GM12874 (cell line): Measurements from ENCODE around the gene SMARCD3.

Source experiments
- TF ChIP-seq, protein P1 (sequence below): IDR thresholded peaks from 2 replicates; pipeline ENCODE4 v1.5.1; 2011; ENCODE audit warnings: low read depth, mild to moderate bottlenecking, control low read depth, low read length, moderate library complexity; ENCODE audit not compliant: insufficient read depth

The SMARCD3 gene

DNA sequence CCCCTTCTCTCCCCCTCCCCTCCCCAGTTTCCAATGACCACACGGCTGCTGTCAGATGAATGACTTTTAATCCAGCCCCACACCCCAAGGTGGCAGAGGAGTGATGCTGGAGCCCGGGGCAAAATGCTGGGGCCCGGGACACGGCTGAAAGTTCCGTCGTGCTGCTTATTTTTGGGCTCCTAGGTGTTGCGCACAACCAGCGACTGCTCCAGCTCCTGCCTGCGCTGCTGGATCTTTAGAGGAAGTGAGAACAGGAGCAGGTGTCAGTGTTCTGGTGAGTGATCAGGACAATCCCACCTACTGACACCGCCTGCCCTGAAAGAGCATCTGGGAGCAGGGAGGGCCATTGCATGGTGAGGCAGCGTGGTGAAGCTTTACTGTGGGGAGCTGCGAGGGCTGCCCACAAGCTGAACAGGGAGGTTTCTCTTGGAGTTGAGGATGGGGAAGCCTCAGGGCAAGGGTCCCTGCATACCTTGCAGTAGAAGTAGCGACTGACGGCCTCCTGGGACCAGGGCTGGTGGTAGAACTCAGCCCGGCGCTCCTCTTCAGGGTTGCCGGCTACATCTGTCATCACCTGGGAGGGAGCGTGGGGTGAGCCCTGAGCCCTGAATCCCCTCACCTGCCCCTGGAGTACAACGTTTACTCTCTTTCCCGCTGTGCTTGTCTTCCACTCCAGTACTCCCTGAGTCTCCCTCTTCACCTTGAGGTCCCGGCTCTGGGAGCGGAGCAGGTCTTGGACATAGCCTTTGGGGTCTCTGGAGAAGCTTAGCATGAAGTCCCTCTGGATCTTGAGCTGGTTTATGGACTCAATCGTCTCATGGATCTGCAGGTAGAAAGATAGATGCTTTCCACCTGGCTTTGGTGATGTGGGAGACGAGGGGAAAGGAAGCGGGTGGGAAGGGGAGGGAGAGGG is 9.3 kb downstream of the SMARCD3 start:
- TF ChIP-seq, protein P1, sequence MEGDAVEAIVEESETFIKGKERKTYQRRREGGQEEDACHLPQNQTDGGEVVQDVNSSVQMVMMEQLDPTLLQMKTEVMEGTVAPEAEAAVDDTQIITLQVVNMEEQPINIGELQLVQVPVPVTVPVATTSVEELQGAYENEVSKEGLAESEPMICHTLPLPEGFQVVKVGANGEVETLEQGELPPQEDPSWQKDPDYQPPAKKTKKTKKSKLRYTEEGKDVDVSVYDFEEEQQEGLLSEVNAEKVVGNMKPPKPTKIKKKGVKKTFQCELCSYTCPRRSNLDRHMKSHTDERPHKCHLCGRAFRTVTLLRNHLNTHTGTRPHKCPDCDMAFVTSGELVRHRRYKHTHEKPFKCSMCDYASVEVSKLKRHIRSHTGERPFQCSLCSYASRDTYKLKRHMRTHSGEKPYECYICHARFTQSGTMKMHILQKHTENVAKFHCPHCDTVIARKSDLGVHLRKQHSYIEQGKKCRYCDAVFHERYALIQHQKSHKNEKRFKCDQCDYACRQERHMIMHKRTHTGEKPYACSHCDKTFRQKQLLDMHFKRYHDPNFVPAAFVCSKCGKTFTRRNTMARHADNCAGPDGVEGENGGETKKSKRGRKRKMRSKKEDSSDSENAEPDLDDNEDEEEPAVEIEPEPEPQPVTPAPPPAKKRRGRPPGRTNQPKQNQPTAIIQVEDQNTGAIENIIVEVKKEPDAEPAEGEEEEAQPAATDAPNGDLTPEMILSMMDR = no peak

DNA sequence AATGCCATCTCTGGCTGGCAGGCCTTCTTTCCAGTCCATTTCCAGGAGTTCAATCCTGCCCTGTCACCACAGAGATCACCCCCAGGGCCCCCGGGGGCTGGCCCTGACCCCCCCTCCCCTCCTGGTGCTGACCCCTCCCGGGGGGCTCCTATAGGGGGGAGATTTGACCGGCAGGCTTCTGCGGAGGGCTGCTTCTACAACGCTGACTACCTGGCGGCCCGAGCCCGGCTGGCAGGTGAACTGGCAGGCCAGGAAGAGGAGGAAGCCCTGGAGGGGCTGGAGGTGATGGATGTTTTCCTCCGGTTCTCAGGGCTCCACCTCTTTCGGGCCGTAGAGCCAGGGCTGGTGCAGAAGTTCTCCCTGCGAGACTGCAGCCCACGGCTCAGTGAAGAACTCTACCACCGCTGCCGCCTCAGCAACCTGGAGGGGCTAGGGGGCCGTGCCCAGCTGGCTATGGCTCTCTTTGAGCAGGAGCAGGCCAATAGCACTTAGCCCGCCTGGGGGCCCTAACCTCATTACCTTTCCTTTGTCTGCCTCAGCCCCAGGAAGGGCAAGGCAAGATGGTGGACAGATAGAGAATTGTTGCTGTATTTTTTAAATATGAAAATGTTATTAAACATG is 10.2 kb downstream of the SMARCD3 start:
- TF ChIP-seq, protein P1 = no peak

GRCh38 chr7:151237244-151238189 is 11.0 kb downstream of the SMARCD3 start:
- TF ChIP-seq, protein P1 = no peak

GRCh38 chr7:151236406-151236805 is 12.1 kb downstream of the SMARCD3 start:
- TF ChIP-seq, protein P1 = no peak

GRCh38 chr7:151235091-151235787 is 13.3 kb downstream of the SMARCD3 start:
- TF ChIP-seq, protein P1 = no peak

DNA sequence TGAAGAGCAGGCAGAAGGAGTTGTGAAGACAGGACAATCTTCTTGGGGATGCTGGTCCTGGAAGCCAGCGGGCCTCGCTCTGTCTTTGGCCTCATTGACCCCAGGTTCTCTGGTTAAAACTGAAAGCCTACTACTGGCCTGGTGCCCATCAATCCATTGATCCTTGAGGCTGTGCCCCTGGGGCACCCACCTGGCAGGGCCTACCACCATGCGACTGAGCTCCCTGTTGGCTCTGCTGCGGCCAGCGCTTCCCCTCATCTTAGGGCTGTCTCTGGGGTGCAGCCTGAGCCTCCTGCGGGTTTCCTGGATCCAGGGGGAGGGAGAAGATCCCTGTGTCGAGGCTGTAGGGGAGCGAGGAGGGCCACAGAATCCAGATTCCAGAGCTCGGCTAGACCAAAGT is 14.7 kb downstream of the SMARCD3 start:
- TF ChIP-seq, protein P1 = no peak
